Astrocyte (in vitro differentiated cells and primary cell): ENCODE data around the gene CELF3.

ENCODE experiments used
- CTCF ChIP-seq: IDR thresholded peaks from 2 replicates; pipeline ENCODE4 v1.5.1; 2011; ENCODE audit warnings: low read depth, mild to moderate bottlenecking, inconsistent platforms, low read length, moderate library complexity; ENCODE audit not compliant: insufficient read depth
- EZH2 ChIP-seq: IDR thresholded peaks from 2 replicates; pipeline ENCODE4 v1.6.1; 2012; ENCODE audit warnings: mild to moderate bottlenecking, low read length, inconsistent platforms; ENCODE audit not compliant: insufficient read depth

GRCh38 chr1:151673407-151673806, 43.2 kb downstream of the CELF3 start:
- TF ChIP-seq CTCF: no peak
- no peak for TF ChIP-seq EZH2
